ENCODE measurements around the gene PFKL. TPM values are rescaled to one million over a fixed set of nuclear protein-coding genes. Genes with fewer than 3 reads are reported as not detected.
"Not testable (repeated sequence)": the region's sequence is repeated elsewhere in the genome, so short reads cannot be mapped to it uniquely, and the experiment has no call there.

PFKL gene
- polyA plus RNA-seq, 6 donors from 2014 or later = 165 to 210 (median 189) TPM

DNA sequence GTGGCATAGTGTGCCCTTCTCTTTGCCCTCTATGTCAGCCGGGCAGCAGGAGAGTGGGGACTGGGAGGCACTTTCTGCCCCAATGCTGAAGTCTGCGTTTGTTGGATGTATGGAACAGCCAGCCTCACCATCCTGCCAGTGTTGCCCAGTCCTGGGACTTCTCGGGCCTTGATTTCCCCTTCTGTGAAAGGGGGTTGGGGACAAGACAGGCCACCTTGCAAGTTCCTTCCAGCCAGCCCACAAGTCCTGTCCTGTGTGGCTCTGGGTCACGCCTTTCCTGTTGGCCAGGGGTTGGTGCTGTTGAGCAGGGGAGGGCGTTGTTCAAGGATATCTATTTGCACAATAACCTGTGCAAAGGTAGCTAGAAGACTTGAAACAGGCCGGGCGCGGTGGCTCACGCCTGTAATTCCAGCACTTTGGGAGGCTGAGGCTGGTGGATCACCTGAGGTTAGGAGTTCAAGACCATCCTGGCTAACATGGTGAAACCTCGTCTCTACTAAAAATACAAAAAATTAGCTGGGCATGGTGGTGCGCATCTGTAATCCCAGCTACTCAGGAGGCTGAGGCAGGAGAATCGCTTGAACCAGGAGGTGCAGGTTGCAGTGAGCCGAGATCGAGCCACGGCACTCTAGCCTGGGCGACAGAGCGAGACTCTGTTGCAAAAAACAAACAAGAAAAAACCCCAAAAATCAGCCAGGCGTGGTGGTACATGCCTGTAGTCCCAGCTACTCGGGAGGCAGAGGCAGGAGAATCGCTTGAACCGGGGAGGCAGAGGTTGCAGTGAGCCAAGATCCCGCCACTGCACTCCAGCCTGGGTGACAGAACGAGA, 2.9 kb downstream of the PFKL start:
- not testable (repeated sequence) for H3K27me3 Mint-ChIP-seq; H3K9me3 Mint-ChIP-seq; H3K36me3 Mint-ChIP-seq; DNase-seq; ATAC-seq (ENCODE audit: low read depth in 2 of 2)
- peak overlapping the region; percentile 79 to 92 (median 89) for H3K4me3 Mint-ChIP-seq
- H3K4me1 Mint-ChIP-seq = peaks cover 48 to 71% (median 58%) of the 10 kb centered on the region in 3 donors
- peak overlapping the region; percentile 39 to 95 (median 92) for H3K27ac Mint-ChIP-seq

DNA sequence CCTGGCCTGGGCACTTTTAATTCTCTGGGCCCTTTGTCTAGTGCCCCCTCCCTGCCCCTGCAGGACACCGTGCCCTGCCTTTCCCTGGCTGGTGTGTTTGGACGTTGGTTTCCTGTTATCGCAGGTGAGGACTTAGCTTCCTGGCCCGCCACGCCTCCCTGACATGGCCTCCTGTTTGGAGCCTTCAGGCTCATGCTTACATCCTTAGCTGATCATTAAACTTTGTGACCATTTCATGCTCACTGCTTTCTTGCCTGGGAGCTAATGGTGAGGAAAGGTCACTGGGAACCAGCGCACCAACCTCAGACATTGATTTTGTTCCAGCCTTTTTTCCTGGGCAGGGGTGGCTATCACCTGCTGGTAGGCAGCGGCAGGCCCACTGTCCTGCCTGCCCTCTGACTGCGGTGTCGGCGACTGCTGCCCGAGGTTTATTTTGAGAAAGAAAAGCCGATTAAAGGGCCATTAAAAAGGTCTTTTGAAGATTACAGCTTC, 3.7 kb downstream of the PFKL start:
- peak overlapping the region in 4 of 6 donors; percentile 91 to 96 (median 94) for H3K27ac Mint-ChIP-seq
- H3K4me1 Mint-ChIP-seq = peaks cover 50 to 69% (median 56%) of the 10 kb centered on the region in 3 donors
- H3K4me3 Mint-ChIP-seq = peak overlapping the region; percentile 41 to 92 (median 86)
- no peaks in the 10 kb centered on the region for H3K9me3 Mint-ChIP-seq
- H3K36me3 Mint-ChIP-seq = peaks cover 0 to 12% of the 10 kb centered on the region in 2 donors
- H3K27me3 Mint-ChIP-seq = no peaks in the 10 kb centered on the region
- ATAC-seq (ENCODE audit: low read depth in 2 of 2) = no peak
- no peak for DNase-seq

GRCh38 chr21:44304011-44304616, 4.3 kb downstream of the PFKL start:
- Mint-ChIP-seq H3K27ac (peak overlapping the region in 5 of 6 donors; percentile 79 to 95 (median 93)), H3K27me3 (no peaks in the 10 kb centered on the region), H3K4me1 (peaks cover 47 to 68% (median 52%) of the 10 kb centered on the region in 3 donors), H3K36me3 (peaks cover 0 to 12% of the 10 kb centered on the region in 2 donors), H3K4me3 (peak overlapping the region in 4 of 8 donors; percentile 72 to 92 (median 85)), H3K9me3 (no peaks in the 10 kb centered on the region)
- DNase-seq = no peak
- ATAC-seq (ENCODE audit: low read depth in 2 of 2) = no peak

- DNase-seq (peak; percentile 53), ATAC-seq (ENCODE audit: low read depth in 2 of 2) (peak; percentile 57 to 59)
- H3K27me3 Mint-ChIP-seq = no peaks in the 10 kb centered on the region
- H3K9me3 Mint-ChIP-seq = no peaks in the 10 kb centered on the region
- H3K4me1 Mint-ChIP-seq = peaks cover 44 to 64% (median 48%) of the 10 kb centered on the region in 3 donors
- H3K27ac Mint-ChIP-seq = peak overlapping the region in 5 of 6 donors; percentile 49 to 95 (median 90)
- H3K36me3 Mint-ChIP-seq = peaks cover 0 to 12% of the 10 kb centered on the region in 2 donors
- peak overlapping the region; percentile 20 to 72 (median 56) for H3K4me3 Mint-ChIP-seq
These were observed 5.0 kb downstream of the PFKL start for GRCh38 chr21:44304877-44305293.

DNA sequence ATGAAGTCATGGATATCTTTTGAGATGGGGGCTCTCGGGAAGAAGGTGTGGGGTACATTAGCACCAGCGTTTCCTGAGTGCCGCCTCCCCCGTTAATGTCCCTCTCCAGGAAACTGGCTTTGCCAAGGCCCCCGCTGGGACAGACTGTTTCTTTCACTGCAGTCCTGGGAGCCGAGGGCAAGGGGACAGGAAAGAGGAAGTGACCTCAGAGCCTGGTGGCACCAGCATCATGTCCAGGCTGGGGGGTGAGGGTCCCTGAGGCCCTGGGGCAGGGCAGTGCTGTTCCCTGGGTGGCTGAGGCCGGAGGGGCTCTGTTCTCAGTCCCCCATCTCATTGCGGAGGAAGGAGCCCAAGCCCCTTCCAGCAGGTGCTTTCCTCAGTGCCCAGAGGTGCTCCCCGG, 5.8 kb downstream of the PFKL start:
- peaks cover 0 to 14% of the 10 kb centered on the region in 2 donors for H3K36me3 Mint-ChIP-seq
- H3K4me1 Mint-ChIP-seq = peaks cover 44 to 62% (median 48%) of the 10 kb centered on the region in 3 donors
- no peak for ATAC-seq (ENCODE audit: low read depth in 2 of 2)
- no peaks in the 10 kb centered on the region for H3K27me3 Mint-ChIP-seq
- H3K9me3 Mint-ChIP-seq = no peaks in the 10 kb centered on the region
- H3K4me3 Mint-ChIP-seq = no peak overlapping the region
- peak overlapping the region in 1 of 6 donors; percentile 90 for H3K27ac Mint-ChIP-seq
- DNase-seq = no peak

GRCh38 chr21:44306936-44307704, 7.3 kb downstream of the PFKL start:
- Mint-ChIP-seq H3K36me3 (peaks cover 6 to 23% of the 10 kb centered on the region in 2 donors), H3K27ac (peak overlapping the region in 4 of 6 donors; percentile 51 to 81 (median 80)), H3K4me3 (peak overlapping the region in 2 of 8 donors; percentile 40 to 61), H3K27me3 (no peaks in the 10 kb centered on the region), H3K4me1 (peaks cover 33 to 55% (median 37%) of the 10 kb centered on the region in 3 donors), H3K9me3 (no peaks in the 10 kb centered on the region)
- no peak for DNase-seq
- ATAC-seq (ENCODE audit: low read depth in 2 of 2) = no peak

GRCh38 chr21:44310628-44311507, 11.0 kb downstream of the PFKL start:
- peaks cover 9 to 26% (median 21%) of the 10 kb centered on the region in 3 donors for H3K4me1 Mint-ChIP-seq
- H3K9me3 Mint-ChIP-seq = no peaks in the 10 kb centered on the region
- no peak overlapping the region for H3K4me3 Mint-ChIP-seq
- peak overlapping the region in 5 of 6 donors; percentile 11 to 86 (median 26) for H3K27ac Mint-ChIP-seq
- no peaks in the 10 kb centered on the region for H3K27me3 Mint-ChIP-seq
- DNase-seq (no peak), ATAC-seq (ENCODE audit: low read depth in 2 of 2) (peak; percentile 64 to 66)
- peaks cover 6 to 23% of the 10 kb centered on the region in 2 donors for H3K36me3 Mint-ChIP-seq

DNA sequence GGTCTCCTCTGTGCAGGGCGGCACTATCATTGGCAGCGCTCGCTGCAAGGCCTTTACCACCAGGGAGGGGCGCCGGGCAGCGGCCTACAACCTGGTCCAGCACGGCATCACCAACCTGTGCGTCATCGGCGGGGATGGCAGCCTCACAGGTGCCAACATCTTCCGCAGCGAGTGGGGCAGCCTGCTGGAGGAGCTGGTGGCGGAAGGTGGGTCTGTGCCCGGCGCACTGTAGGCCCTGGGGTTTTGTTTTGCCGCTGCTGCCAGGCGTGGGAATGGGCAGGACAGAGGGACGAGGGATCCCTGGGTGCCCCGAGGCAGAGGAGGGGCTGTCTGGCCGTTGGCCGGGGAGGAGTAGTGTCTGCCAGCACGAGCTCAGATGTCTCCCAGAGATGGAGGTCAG, 12.2 kb downstream of the PFKL start:
- Mint-ChIP-seq H3K4me1 (peaks cover 9 to 24% (median 23%) of the 10 kb centered on the region in 3 donors), H3K9me3 (no peaks in the 10 kb centered on the region), H3K27me3 (no peaks in the 10 kb centered on the region), H3K27ac (peak overlapping the region in 2 of 6 donors; percentile 11 to 80), H3K36me3 (peaks cover 6 to 29% of the 10 kb centered on the region in 2 donors), H3K4me3 (peak overlapping the region in 1 of 8 donors; percentile 42)
- no peak for ATAC-seq (ENCODE audit: low read depth in 2 of 2)
- DNase-seq = no peak

- Mint-ChIP-seq H3K4me1 (peaks cover 6 to 18% (median 17%) of the 10 kb centered on the region in 3 donors), H3K27me3 (no peaks in the 10 kb centered on the region), H3K36me3 (peaks cover 6 to 22% of the 10 kb centered on the region in 2 donors), H3K4me3 (no peak overlapping the region), H3K27ac (peak overlapping the region in 1 of 6 donors; percentile 11), H3K9me3 (no peaks in the 10 kb centered on the region)
- ATAC-seq (ENCODE audit: low read depth in 2 of 2) (no peak), DNase-seq (no peak)
These were observed 12.9 kb downstream of the PFKL start for GRCh38 chr21:44312716-44313115.

- Mint-ChIP-seq H3K4me3 (peak overlapping the region in 1 of 8 donors; percentile 53), H3K27ac (no peak overlapping the region), H3K27me3 (no peaks in the 10 kb centered on the region), H3K4me1 (peaks cover 0 to 12% (median 11%) of the 10 kb centered on the region in 3 donors), H3K36me3 (peaks cover 6 to 18% of the 10 kb centered on the region in 2 donors), H3K9me3 (no peaks in the 10 kb centered on the region)
- DNase-seq (no peak), ATAC-seq (ENCODE audit: low read depth in 2 of 2) (no peak)
These were observed 13.6 kb downstream of the PFKL start for GRCh38 chr21:44313451-44313850.

GRCh38 chr21:44314128-44314527, 14.3 kb downstream of the PFKL start:
- Mint-ChIP-seq H3K9me3 (no peaks in the 10 kb centered on the region), H3K27ac (peak overlapping the region in 1 of 6 donors; percentile 47), H3K4me3 (peak overlapping the region in 1 of 8 donors; percentile 21), H3K36me3 (peaks cover 6 to 18% of the 10 kb centered on the region in 2 donors), H3K27me3 (no peaks in the 10 kb centered on the region), H3K4me1 (peaks cover 0 to 11% (median 7%) of the 10 kb centered on the region in 3 donors)
- ATAC-seq (ENCODE audit: low read depth in 2 of 2) (no peak), DNase-seq (no peak)

DNA sequence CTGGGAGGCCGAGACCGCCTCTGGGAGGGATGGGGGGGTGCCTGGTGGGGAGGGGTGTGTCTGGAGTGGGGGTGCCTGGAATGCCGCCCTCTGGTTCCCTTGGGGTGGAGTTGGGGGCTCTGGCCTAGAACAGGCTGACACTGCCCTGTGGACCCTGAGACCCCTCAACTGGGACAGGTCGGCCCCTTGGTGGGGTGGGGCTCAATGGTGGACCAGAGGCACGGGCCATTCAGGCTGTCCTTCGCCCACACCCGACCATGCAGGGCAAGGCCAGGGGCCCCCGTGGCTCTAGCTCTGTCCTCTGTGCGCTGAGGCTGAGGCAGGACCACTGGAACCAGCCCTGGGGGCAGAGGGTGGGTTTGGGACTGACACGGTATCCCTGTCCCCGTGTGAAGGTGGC, 14.7 kb downstream of the PFKL start:
- Mint-ChIP-seq H3K4me1 (peaks cover 0 to 11% (median 7%) of the 10 kb centered on the region in 3 donors), H3K9me3 (no peaks in the 10 kb centered on the region), H3K27me3 (no peaks in the 10 kb centered on the region), H3K27ac (no peak overlapping the region), H3K4me3 (peak overlapping the region in 1 of 8 donors; percentile 21), H3K36me3 (peaks cover 6 to 18% of the 10 kb centered on the region in 2 donors)
- ATAC-seq (ENCODE audit: low read depth in 2 of 2) = no peak
- no peak for DNase-seq
